Measurements from ENCODE around the gene JOSD1.

GRCh38 chr22:38706901-38707195 is 6.1 kb upstream of the JOSD1 start:
- TF ChIP-seq CTCF (IDR thresholded peaks at IDR 0.05) (no peak), POLR2A (IDR thresholded peaks at IDR 0.05) (no peak)
